Esophagus squamous epithelium (tissue), 5 donors: ENCODE measurements around the gene PFDN1. TPM values are rescaled to one million over a fixed set of nuclear protein-coding genes. Genes with fewer than 3 reads are reported as not detected.

ENCODE experiments used
- DNase-seq: peaks from one replicate; lab custom pipeline; 2025; lab: John Stamatoyannopoulos, UW
- H3K27ac ChIP-seq, 4 donors: fragments of 200-600 bp; sonication (generic); one replicate each; pipeline ENCODE4 v1.5.1; 2016 to 2019; ENCODE audit warnings: mild to moderate bottlenecking in 1 of 4
- H3K27me3 ChIP-seq, 4 donors: fragments of 200-600 bp; sonication (generic); 1 replicate in 3 of 4; 2 replicates in 1 of 4; pipeline versions ENCODE4 v1.5.1 to v1.6.0; 2017 to 2021; ENCODE audit warnings: antibody characterized with exemption in 1 of 4
- H3K36me3 ChIP-seq, 3 donors: fragments of 200-600 bp; sonication (generic); one replicate each; pipeline ENCODE4 v1.5.1; 2016 to 2019
- H3K4me1 ChIP-seq, 3 donors: fragments of 200-600 bp; sonication (generic); one replicate each; pipeline ENCODE4 v1.5.1; 2017 to 2019
- H3K4me3 ChIP-seq, 4 donors: fragments of 200-600 bp; sonication (generic); 1 replicate in 3 of 4; 2 replicates in 1 of 4; pipeline ENCODE4 v1.5.1; 2016 to 2019; ENCODE audit warnings: mild to moderate bottlenecking in 2 of 4, moderate library complexity in 1 of 4
- H3K9me3 ChIP-seq, 3 donors: fragments of 200-600 bp; sonication (generic); one replicate each; pipeline ENCODE4 v1.5.1; 2016 to 2019
- CTCF ChIP-seq, 6 experiments: fragments of 450-650 bp in 4 of 6; fragments of 200-600 bp in 2 of 6; sonication (generic) in 2 of 6; IDR thresholded peaks; one replicate each; pipeline ENCODE4 v1.5.1; 2016 to 2019; ENCODE audit warnings: antibody characterized with exemption in 6 of 6, mild to moderate bottlenecking in 4 of 6, moderate library complexity in 4 of 6
- POLR2A ChIP-seq, 4 donors: fragments of 450-650 bp; IDR thresholded peaks; one replicate each; pipeline ENCODE4 v1.6.1; 2017; ENCODE audit warnings: antibody characterized with exemption in 4 of 4, mild to moderate bottlenecking in 4 of 4, moderate library complexity in 3 of 4
- WGBS, 2 donors: methylation state at CpG; one replicate each; pipeline ENCODE4 v1.1.5; 2018; 5-methylcytosine and 5-hydroxymethylcytosine counted together
- intact Hi-C: fragments of 100-400 bp; cut with DNase I; formaldehyde crosslinking; loops from one replicate; pipeline ENCODE4 v1.15.0; 2022
- total RNA-seq, 4 donors: library from RNA; depleted of rRNA; stranded (reverse); fragments of >200 nt; gene quantifications; one replicate each; pipeline ENCODE4 v1.1.0, GENCODE V29; 2016
- donor health status: DM: yes; HTN: yes; CAD: no.

PFDN1 gene
- total RNA-seq, 4 donors from 2014 or later = 38.1 to 67.5 (median 60.4) TPM

- no peaks in the 10 kb centered on the region for H3K27me3 ChIP-seq
- intact Hi-C loops = no loop called here
- DNase-seq = no peak
- no peaks in the 10 kb centered on the region for H3K9me3 ChIP-seq
- 59 to 83% methylated on average over 2 of the region's 2 CpGs for WGBS, 2 donors
- TF ChIP-seq CTCF (IDR thresholded peaks at IDR 0.05) = no peak
- TF ChIP-seq POLR2A (IDR thresholded peaks at IDR 0.05) = no peak
- no peaks in the 10 kb centered on the region for H3K4me1 ChIP-seq
- no peak overlapping the region for H3K27ac ChIP-seq
- H3K4me3 ChIP-seq = no peak overlapping the region
- peaks cover 0 to 8% (median 0%) of the 10 kb centered on the region in 3 donors for H3K36me3 ChIP-seq
Measured at GRCh38 chr5:140196115-140196814, 106.6 kb downstream of the PFDN1 start.

Other genes starting within 250 kb of the PFDN1 start
- gene PURA, start 189.0 kb downstream of the PFDN1 start, total RNA-seq = 10 to 100 TPM in 2 of 4 donors, 1 to 10 TPM in 2; 8.2 to 18.9 (median 10.6) TPM
- gene IGIP, start 177.2 kb downstream of the PFDN1 start, total RNA-seq = 10 to 100 TPM in 1 of 4 donors, 1 to 10 TPM in 3; 2.9 to 12.4 (median 6.5) TPM
- gene CYSTM1, start 127.9 kb downstream of the PFDN1 start, total RNA-seq = 10 to 100 TPM in 3 of 4 donors, 1 to 10 TPM in 1; 2.6 to 22.5 (median 12.8) TPM
- 10 to 100 TPM; 24.6 to 72.4 (median 42.1) TPM for gene HBEGF, start 43.5 kb upstream of the PFDN1 start, total RNA-seq
- gene SLC4A9, start 57.1 kb upstream of the PFDN1 start, total RNA-seq = 1 to 10 TPM in 1 of 4 donors, under 1 TPM in 1, not detected in 2; 0.04 to 1.2 TPM
- 100 to 1,000 TPM in 1 of 4 donors, 10 to 100 TPM in 3; 55.7 to 130 (median 87.2) TPM for gene ANKHD1, start 98.7 kb upstream of the PFDN1 start, total RNA-seq
- 10 to 100 TPM in 1 of 4 donors, 1 to 10 TPM in 3; 3.0 to 12.4 (median 6.2) TPM for gene EIF4EBP3, start 244.6 kb upstream of the PFDN1 start, total RNA-seq